ENCODE measurements around the gene UMODL1. TPM values are rescaled to one million over a fixed set of nuclear protein-coding genes. Genes with fewer than 3 reads are reported as not detected.

The UMODL1 gene
- total RNA-seq, 2 experiments from 2014 or later = 7.4 to 12.3 TPM

- Histone ChIP-seq H2AFZ (ENCODE audit: low read length) (no peak overlapping the region), H3K27ac (ENCODE audit: low read depth, low read length, poor library complexity, severe bottlenecking) (no peak overlapping the region), H3K4me3 (ENCODE audit: low read depth, low read length, poor library complexity, severe bottlenecking) (no peak overlapping the region), H3K79me2 (ENCODE audit: insufficient read depth, low read depth, low read length) (no peaks in the 10 kb centered on the region), H3K4me2 (ENCODE audit: low read length) (no peak overlapping the region), H4K20me1 (ENCODE audit: insufficient read depth, low read length) (no peaks in the 10 kb centered on the region), H3K4me1 (ENCODE audit: insufficient read depth, low read length, poor library complexity, severe bottlenecking) (peaks cover 36% of the 10 kb centered on the region), H3K9me3 (ENCODE audit: low read length) (no peaks in the 10 kb centered on the region), H3K9me2 (ENCODE audit: insufficient read depth, low read length) (no peaks in the 10 kb centered on the region), H3K36me3 (ENCODE audit: insufficient read depth, low read length) (no peaks in the 10 kb centered on the region)
- POLR2A ChIA-PET = interaction anchor here (0.6 to 0.9 kb wide), 2 partner anchors 201 to 1620 kb away, joined by 3 to 6 read pairs; no protein-coding TSS in a partner anchor
- no TSS peak for BruUV-seq (replicated peaks)
- TF ChIP-seq CTCF (conservative IDR thresholded peaks at IDR 0.05; ENCODE audit: low read length) (no peak), EZH2phosphoT487 (IDR thresholded peaks at IDR 0.05; ENCODE audit: borderline replicate concordance, low read depth, low read length) (no peak)
- CTCF ChIA-PET (ENCODE audit: unreplicated experiment) = no interaction called here
- no peak for DNase-seq (ENCODE audit: low spot score)
- intact Hi-C loops (cut with micrococcal nuclease; ENCODE audit: unreplicated experiment) = no loop called here
These were observed 45.1 kb upstream of the UMODL1 start for GRCh38 chr21:42026082-42026435.

GRCh38 chr21:42027085-42027821 lies 43.9 kb upstream of the UMODL1 start:
- POLR2A ChIA-PET = no interaction called here
- BruUV-seq (replicated peaks) = no TSS peak
- H2AFZ ChIP-seq (ENCODE audit: low read length) = no peak overlapping the region; the same call in 1 of the 2 replicates

More at GRCh38 chr21:42027085-42027821, 43.9 kb upstream of the UMODL1 start:
- Histone ChIP-seq H3K4me1 (ENCODE audit: insufficient read depth, low read length, poor library complexity, severe bottlenecking) (peaks cover 47% of the 10 kb centered on the region), H3K4me2 (ENCODE audit: low read length) (peak overlapping the region; percentile 22; the same call in 1 of the 2 replicates), H3K36me3 (ENCODE audit: insufficient read depth, low read length) (no peaks in the 10 kb centered on the region), H3K9me2 (ENCODE audit: insufficient read depth, low read length) (no peaks in the 10 kb centered on the region), H3K27ac (ENCODE audit: low read depth, low read length, poor library complexity, severe bottlenecking) (no peak overlapping the region), H3K4me3 (ENCODE audit: low read depth, low read length, poor library complexity, severe bottlenecking) (no peak overlapping the region), H3K9me3 (ENCODE audit: low read length) (no peaks in the 10 kb centered on the region), H4K20me1 (ENCODE audit: insufficient read depth, low read length) (no peaks in the 10 kb centered on the region), H3K79me2 (ENCODE audit: insufficient read depth, low read depth, low read length) (no peaks in the 10 kb centered on the region)
- intact Hi-C loops (cut with micrococcal nuclease; ENCODE audit: unreplicated experiment) = no loop called here
- no peak for DNase-seq (ENCODE audit: low spot score)
- CTCF ChIA-PET (ENCODE audit: unreplicated experiment) = no interaction called here
- TF ChIP-seq CTCF (conservative IDR thresholded peaks at IDR 0.05; ENCODE audit: low read length) (no peak), EZH2phosphoT487 (IDR thresholded peaks at IDR 0.05; ENCODE audit: borderline replicate concordance, low read depth, low read length) (no peak)

All from OCI-LY7 (cell line).